Cerebellar nuclear complex (tissue), 1 donor: ENCODE measurements around the gene RERE.

Experiments
- DNase-seq, 2 experiments: peaks; one replicate each; lab custom pipeline; 2025; lab: John Stamatoyannopoulos, UW

RERE gene

GRCh38 chr1:8329439-8329838 is 488.0 kb downstream of the RERE start:
- no peak for DNase-seq

- DNase-seq: no peak
Observed at GRCh38 chr1:8328271-8328670, 489.2 kb downstream of the RERE start.

DNA sequence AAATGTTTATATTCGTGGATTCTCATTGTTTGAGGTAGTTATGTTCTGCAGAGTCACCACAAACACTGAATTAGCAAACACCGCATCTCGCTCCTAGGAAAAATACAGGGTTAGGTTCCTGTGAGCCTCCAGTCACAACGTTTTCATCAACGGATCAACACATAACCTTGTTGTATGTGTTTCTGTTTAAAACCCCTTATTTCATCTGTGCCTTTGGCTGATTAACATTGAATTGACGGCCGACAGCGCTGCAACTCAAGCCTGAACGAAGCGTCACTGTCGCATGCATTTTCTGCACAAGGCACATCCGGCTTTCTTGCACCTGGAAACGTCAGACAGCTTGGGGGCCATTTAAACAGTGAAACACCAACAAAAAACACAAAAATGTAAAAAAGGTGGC is 491.2 kb downstream of the RERE start:
- DNase-seq: no peak

GRCh38 chr1:8325771-8326170 is 491.7 kb downstream of the RERE start:
- DNase-seq: no peak

GRCh38 chr1:8324176-8324810 is 493.1 kb downstream of the RERE start:
- DNase-seq: no peak

DNA sequence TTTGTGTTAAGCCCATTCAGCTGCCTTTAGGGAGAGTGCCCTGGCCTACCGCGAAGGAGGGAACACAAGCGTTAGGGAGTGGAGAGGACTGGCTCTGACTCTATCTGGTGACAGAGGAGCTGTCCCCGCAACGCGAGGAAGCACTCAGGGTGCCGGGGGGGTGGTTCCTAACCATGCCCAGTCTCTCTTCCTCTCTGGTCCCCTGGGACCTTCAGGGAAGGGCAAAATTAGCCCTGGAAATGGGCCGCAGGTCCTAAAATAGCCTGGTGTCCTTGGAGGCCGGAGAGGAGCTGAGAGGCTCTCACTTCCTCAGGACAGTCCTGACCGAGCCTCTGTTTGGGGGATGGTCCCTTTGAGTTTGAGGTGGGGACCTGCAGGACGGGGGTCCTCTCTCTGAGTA is 493.7 kb downstream of the RERE start:
- DNase-seq: no peak

DNA sequence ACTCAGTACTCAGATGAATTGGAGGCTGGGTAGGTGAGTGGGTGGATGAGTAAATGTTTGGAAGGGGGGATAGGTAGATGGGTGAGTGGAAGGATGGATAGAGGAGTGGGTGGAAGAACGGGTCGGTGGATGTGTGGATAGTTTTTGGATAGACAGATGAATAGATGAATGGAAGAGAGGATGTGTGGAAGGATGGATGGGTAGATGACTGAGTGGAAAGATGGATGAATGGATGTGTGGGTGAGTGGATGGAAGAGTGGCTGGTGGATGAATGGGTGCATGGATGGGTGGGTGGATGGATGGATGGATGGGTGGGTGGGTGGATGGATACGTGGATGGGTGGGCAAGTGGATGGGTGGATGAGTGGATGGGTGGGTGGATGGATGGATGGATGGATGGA is 495.8 kb downstream of the RERE start:
- no peak for DNase-seq

DNA sequence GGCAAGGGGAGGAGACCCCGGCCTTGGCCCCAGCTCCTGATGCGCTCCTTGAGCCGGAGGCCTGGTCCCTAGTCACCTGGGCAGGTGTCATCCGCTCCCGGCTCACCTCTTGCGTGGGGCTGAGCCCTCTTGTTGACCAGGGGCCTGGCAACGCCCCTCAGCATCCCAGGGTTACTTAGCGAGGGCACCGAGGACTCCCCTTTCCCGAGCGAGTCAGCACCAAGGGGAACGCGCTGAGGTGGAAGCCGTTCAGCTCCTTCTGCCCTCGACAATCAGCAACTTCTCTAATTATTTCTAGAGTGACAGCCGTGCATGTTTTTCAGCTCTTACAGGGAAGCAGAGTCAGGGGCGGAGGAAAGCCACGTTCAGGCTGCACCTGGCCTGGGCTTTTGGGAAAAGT is 499.0 kb downstream of the RERE start:
- no peak for DNase-seq

GRCh38 chr1:8317647-8318381 is 499.6 kb downstream of the RERE start, which contains the start of gene SLC45A1:
Gene SLC45A1, plus strand, starts transcription at chr1:8318114. Its CDS starts 6,216 bp downstream, at chr1:8324330.
- peak; percentile 21 to 42 for DNase-seq

DNA sequence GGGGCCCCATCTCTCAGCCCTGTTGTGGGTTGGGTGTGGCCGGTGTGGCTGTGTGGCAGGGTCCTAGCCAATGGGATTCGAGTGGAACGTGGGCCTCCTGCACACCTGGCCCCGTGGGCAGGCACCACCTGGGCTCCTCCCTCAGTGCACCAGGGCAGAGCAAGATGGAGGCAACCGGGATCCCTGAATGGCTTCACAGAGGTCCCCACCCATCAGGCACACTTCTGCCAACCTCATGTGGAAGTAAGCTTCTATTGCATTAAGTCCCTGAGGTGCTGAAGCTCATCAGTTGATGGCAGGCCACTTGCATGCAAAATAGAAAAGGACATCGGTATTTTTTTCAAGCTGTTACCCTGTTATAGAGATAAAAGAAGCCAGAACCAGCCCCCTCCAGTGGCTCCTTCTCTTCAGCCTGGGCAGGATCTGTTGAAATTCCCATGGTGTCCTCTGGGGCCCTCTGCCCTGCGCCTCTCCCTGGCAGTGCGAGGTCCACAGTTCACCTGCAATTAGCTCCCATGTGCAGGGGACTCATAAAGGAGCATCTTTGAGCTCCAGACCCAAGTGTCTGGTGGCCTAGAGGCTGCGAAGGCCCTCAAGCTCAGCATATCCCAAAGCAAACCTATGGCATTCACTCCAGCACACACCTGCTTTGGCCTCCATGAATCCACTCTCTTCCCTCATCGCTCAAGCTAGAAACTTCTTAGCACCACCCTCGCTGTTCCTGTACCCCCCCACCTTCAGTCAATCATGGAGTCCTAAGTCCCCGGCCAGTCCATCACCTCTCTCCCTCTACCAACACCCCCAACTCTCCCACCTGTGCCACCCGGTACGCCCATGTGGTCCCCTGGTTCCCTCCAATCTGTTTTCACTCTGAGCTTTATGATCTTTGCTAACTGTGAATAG is 501.6 kb downstream of the RERE start:
- no peak for DNase-seq

GRCh38 chr1:8314346-8315280 is 502.8 kb downstream of the RERE start:
- DNase-seq: peak; percentile 38 to 89

- DNase-seq: no peak
Observed at GRCh38 chr1:8313231-8313630, 504.2 kb downstream of the RERE start.

DNA sequence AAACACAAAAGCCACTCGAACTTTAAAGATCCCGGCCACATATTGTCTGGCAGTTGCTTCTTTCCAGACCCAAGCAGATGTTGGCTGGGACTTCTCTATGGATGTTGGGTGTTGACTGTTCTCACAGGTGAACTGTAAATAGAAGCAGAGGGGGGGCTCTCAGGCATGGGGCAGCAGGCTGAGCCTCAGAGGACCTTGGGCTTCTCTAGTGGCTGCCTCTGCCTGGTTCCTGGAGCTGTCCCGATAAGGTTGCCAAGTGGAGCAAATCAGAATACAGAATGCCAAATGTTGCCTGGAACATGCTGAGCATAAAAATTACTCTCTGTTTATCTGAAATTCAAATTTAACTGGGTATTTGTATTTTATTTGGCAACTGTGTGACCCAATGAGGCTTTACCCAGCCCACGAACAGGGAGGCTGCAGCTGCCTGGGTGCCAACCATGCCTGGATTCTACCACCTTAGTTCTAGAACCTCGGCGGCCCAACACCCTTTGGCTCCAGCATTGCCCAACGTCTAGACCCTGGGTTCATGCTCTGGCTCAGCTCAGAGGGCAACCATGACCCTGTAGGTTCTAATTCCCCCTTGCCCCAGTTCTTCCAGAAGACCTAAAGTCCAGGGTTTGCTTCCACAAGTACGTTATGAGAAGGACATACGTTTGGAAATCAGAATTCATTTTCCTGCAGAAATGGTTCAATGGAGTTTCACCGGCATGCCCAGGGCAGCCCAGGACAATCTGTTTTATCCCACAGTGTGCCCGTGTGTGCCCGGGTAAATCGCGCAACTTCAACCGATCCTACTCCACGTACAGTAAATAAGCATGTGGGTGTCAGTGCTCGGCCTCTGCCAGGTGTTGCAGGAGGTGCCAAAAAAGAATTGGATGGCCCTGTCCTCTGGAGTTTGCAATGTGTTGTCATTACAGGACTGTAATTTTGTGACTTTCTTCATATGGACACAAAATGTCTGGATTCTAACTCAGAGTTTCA is 504.9 kb downstream of the RERE start:
- peak in 1 of 2 experiments; percentile 33 for DNase-seq

GRCh38 chr1:8311068-8311718 is 506.2 kb downstream of the RERE start:
- DNase-seq: no peak

DNA sequence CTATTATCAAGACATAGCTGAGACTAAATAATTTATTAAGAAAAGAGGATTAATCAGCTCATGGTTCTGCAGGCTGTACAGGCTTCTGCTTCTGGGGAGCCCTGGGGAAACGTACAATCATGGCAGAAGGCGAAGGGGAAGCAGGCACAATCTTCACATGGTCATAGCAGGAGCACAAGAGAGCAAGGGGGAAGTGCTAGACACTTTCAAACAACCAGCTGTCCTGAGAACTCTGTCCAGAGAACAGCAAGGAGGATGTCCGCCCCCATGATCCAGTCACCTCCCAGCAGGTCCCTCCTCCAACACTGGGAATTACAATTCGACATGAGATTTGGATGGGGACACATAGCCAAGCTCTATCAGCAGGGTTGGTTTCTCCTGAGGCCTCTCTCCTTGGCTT is 509.8 kb downstream of the RERE start:
- DNase-seq: no peak

GRCh38 chr1:8303876-8304275 is 513.6 kb downstream of the RERE start:
- DNase-seq: no peak

GRCh38 chr1:8303141-8303540 is 514.3 kb downstream of the RERE start:
- DNase-seq: no peak
